ENCODE data around the gene BOLA2B. TPM values are rescaled to one million over a fixed set of nuclear protein-coding genes. Genes with fewer than 3 reads are reported as not detected.

The BOLA2B gene
- total RNA-seq, 4 donors from 2014 or later = 72.7 to 434 (median 197) TPM

- peaks cover 20% of the 10 kb centered on the region for H3K4me1 ChIP-seq
- H3K27me3 ChIP-seq = no peaks in the 10 kb centered on the region
- no peak overlapping the region for H3K4me3 ChIP-seq
- peak in 1 of 2 donors; percentile 69 for DNase-seq (ENCODE audit: low spot score in 2 of 2)
- WGBS = 80% methylated on average over 10 of the region's 23 CpGs
- no peaks in the 10 kb centered on the region for H3K9me3 ChIP-seq
- H3K27ac ChIP-seq = no peak overlapping the region
- TF ChIP-seq CTCF (IDR thresholded peaks at IDR 0.05) = no peak
- TF ChIP-seq EP300 (IDR thresholded peaks at IDR 0.05) = no peak
- no peak for TF ChIP-seq POLR2AphosphoS5 (IDR thresholded peaks at IDR 0.05)
- TF ChIP-seq POLR2A (IDR thresholded peaks at IDR 0.05) = no peak
- no peaks in the 10 kb centered on the region for H3K36me3 ChIP-seq
Observed at GRCh38 chr16:30187971-30188561, 5.4 kb downstream of the BOLA2B start.

GRCh38 chr16:30187556-30187865, 6.0 kb downstream of the BOLA2B start:
- no peak overlapping the region for H3K27ac ChIP-seq
- no peak for DNase-seq (ENCODE audit: low spot score in 2 of 2)
- H3K36me3 ChIP-seq = no peaks in the 10 kb centered on the region
- TF ChIP-seq POLR2A (IDR thresholded peaks at IDR 0.05) (no peak), POLR2AphosphoS5 (IDR thresholded peaks at IDR 0.05) (no peak), CTCF (IDR thresholded peaks at IDR 0.05) (no peak), EP300 (IDR thresholded peaks at IDR 0.05) (no peak)
- H3K27me3 ChIP-seq = no peaks in the 10 kb centered on the region
- H3K4me3 ChIP-seq = no peak overlapping the region
- H3K4me1 ChIP-seq = peaks cover 25% of the 10 kb centered on the region
- 85% methylated on average over 5 of the region's 9 CpGs for WGBS
- H3K9me3 ChIP-seq = no peaks in the 10 kb centered on the region

- H3K36me3 ChIP-seq = no peaks in the 10 kb centered on the region
- no peak overlapping the region for H3K27ac ChIP-seq
- peak overlapping the region; percentile 11 for H3K4me3 ChIP-seq
Observed at GRCh38 chr16:30186782-30187555, 6.5 kb downstream of the BOLA2B start.

GRCh38 chr16:30186444-30186781, 7.1 kb downstream of the BOLA2B start:
- Histone ChIP-seq H3K27me3 (no peaks in the 10 kb centered on the region), H3K36me3 (no peaks in the 10 kb centered on the region), H3K9me3 (no peaks in the 10 kb centered on the region), H3K4me1 (peaks cover 26% of the 10 kb centered on the region), H3K4me3 (peak overlapping the region; percentile 11), H3K27ac (peak overlapping the region; percentile 34)
- no peak for TF ChIP-seq POLR2A (IDR thresholded peaks at IDR 0.05)
- no peak for TF ChIP-seq CTCF (IDR thresholded peaks at IDR 0.05)
- TF ChIP-seq EP300 (IDR thresholded peaks at IDR 0.05) = no peak
- no peak for TF ChIP-seq POLR2AphosphoS5 (IDR thresholded peaks at IDR 0.05)
- 84% methylated on average over 7 of the region's 9 CpGs for WGBS
- DNase-seq (ENCODE audit: low spot score in 2 of 2) = no peak

More at GRCh38 chr16:30186782-30187555, 6.5 kb downstream of the BOLA2B start:
- WGBS = 50% methylated on average over 23 of the region's 36 CpGs
- Histone ChIP-seq H3K9me3 (no peaks in the 10 kb centered on the region), H3K4me1 (peaks cover 26% of the 10 kb centered on the region), H3K27me3 (no peaks in the 10 kb centered on the region)
- TF ChIP-seq CTCF (IDR thresholded peaks at IDR 0.05) (peak; percentile 67 to 77), POLR2A (IDR thresholded peaks at IDR 0.05) (no peak)
- peak; percentile 85 to 88 for DNase-seq (ENCODE audit: low spot score in 2 of 2)

GRCh38 chr16:30185683-30186421, 7.6 kb downstream of the BOLA2B start:
- Histone ChIP-seq H3K36me3 (no peaks in the 10 kb centered on the region), H3K9me3 (no peaks in the 10 kb centered on the region), H3K4me1 (peaks cover 26% of the 10 kb centered on the region), H3K27ac (peak overlapping the region; percentile 34), H3K27me3 (no peaks in the 10 kb centered on the region), H3K4me3 (peak overlapping the region; percentile 63)
- no peak for TF ChIP-seq POLR2A (IDR thresholded peaks at IDR 0.05)
- no peak for TF ChIP-seq POLR2AphosphoS5 (IDR thresholded peaks at IDR 0.05)
- TF ChIP-seq CTCF (IDR thresholded peaks at IDR 0.05) = no peak
- TF ChIP-seq EP300 (IDR thresholded peaks at IDR 0.05) = no peak
- DNase-seq (ENCODE audit: low spot score in 2 of 2) = peak in 1 of 2 donors; percentile 74
- 78% methylated on average over 14 of the region's 15 CpGs for WGBS

All from suprapubic skin (tissue), 4 donors.